Stomach (tissue), 9 donors: Measurements from ENCODE around the gene DGKD. TPM values are rescaled to one million over a fixed set of nuclear protein-coding genes. Genes with fewer than 3 reads are reported as not detected.

ENCODE experiments used
- DNase-seq, 2 donors: peaks; one replicate each; pipeline versions ENCODE4 v3.0.0 to v3.0.0-alpha.2; 2013 to 2019
- H3K27ac ChIP-seq, 5 donors: fragments of 200-600 bp in 4 of 5; sonication (generic) in 4 of 5; one replicate each; pipeline ENCODE4 v1.5.1; 2013 to 2019; ENCODE audit warnings: mild to moderate bottlenecking in 1 of 5, moderate library complexity in 1 of 5
- H3K27me3 ChIP-seq, 3 donors: fragments of 200-600 bp; sonication (generic); one replicate each; pipeline ENCODE4 v1.5.1; 2017 to 2019; ENCODE audit warnings: mixed run types in 1 of 3
- H3K36me3 ChIP-seq, 4 donors: fragments of 200-600 bp; sonication (generic); 1 replicate in 3 of 4; 2 replicates in 1 of 4; pipeline ENCODE4 v1.5.1; 2016 to 2019
- H3K4me1 ChIP-seq, 4 donors: fragments of 200-600 bp; sonication (generic); one replicate each; pipeline ENCODE4 v1.5.1; 2016 to 2019
- H3K4me3 ChIP-seq, 4 donors: fragments of 200-600 bp; sonication (generic) in 3 of 4; one replicate each; pipeline ENCODE4 v1.5.1; 2016 to 2019; ENCODE audit warnings: mild to moderate bottlenecking in 1 of 4
- H3K9me3 ChIP-seq, 4 donors: fragments of 200-600 bp; sonication (generic); one replicate each; pipeline ENCODE4 v1.5.1; 2016 to 2019
- CTCF ChIP-seq, 7 experiments: fragments of 450-650 bp in 4 of 7; fragments of 200-600 bp in 3 of 7; sonication (generic) in 3 of 7; IDR thresholded peaks; one replicate each; pipeline ENCODE4 v1.5.1; 2016 to 2019; ENCODE audit warnings: antibody characterized with exemption in 7 of 7, control low read depth in 2 of 7, mild to moderate bottlenecking in 1 of 7
- EP300 ChIP-seq: sonication (generic); formaldehyde crosslinking; IDR thresholded peaks from one replicate; pipeline ENCODE4 v1.6.1; 2017; ENCODE audit warnings: antibody characterized with exemption
- POLR2A ChIP-seq, 4 donors: fragments of 450-650 bp; IDR thresholded peaks; one replicate each; pipeline ENCODE4 v1.6.1; 2016; ENCODE audit warnings: antibody characterized with exemption in 4 of 4, control low read depth in 2 of 4, mild to moderate bottlenecking in 1 of 4, moderate library complexity in 1 of 4
- POLR2AphosphoS5 ChIP-seq, 3 donors: sonication (generic); formaldehyde crosslinking; IDR thresholded peaks; one replicate each; pipeline ENCODE4 v1.6.1; 2016; ENCODE audit warnings: antibody characterized with exemption in 3 of 3
- WGBS, 5 donors: extraction: QIAGEN DNeasy Blood & Tissue Kit in 3 of 5; methylation state at CpG; one replicate each; pipeline versions ENCODE4 v1.1.5 to v1.1.7; 2013 to 2018; 5-methylcytosine and 5-hydroxymethylcytosine counted together
- intact Hi-C: fragments of 100-400 bp; cut with DNase I; formaldehyde crosslinking; loops from one replicate; pipeline ENCODE4 v1.15.1; 2023; ENCODE audit warnings: low total_unique reads
- polyA plus RNA-seq, 3 donors: library from polyadenylated mRNA; stranded (reverse); fragments of 200-250 nt; gene quantifications; one replicate each; pipeline ENCODE4 v1.2.3, GENCODE V29; 2013
- total RNA-seq, 5 donors: library from RNA; depleted of rRNA; stranded (reverse); fragments of >200 nt; gene quantifications; one replicate each; pipeline versions ENCODE4 v1.1.0 to v1.2.3, GENCODE V29; 2014 to 2016
- donor health status: healthy with polysubstance abuse.
- donor health status: Bipolar disorder and iron deficiency.
- donor health status: healthy.

DGKD gene
- total and polyA plus RNA-seq, 8 donors, result 21.9 to 471 (median 202) TPM

- 41 to 75% (median 54%) methylated on average over 1 of the region's 1 CpG for WGBS, 5 donors
- DNase-seq, result no peak
- H3K36me3 ChIP-seq, result peaks cover 71 to 98% (median 92%) of the 10 kb centered on the region in 4 donors
Measured at GRCh38 chr2:233446121-233446520, 91.8 kb downstream of the DGKD start.

GRCh38 chr2:233446606-233447305, 92.5 kb downstream of the DGKD start:
- no peaks in the 10 kb centered on the region for H3K9me3 ChIP-seq
- no peaks in the 10 kb centered on the region for H3K27me3 ChIP-seq
- TF ChIP-seq CTCF (IDR thresholded peaks at IDR 0.05) (no peak), POLR2A (IDR thresholded peaks at IDR 0.05) (no peak), EP300 (no peak), POLR2AphosphoS5 (IDR thresholded peaks at IDR 0.05) (no peak)
- H3K4me3 ChIP-seq, result no peak overlapping the region
- no peak for DNase-seq
- peaks cover 26 to 74% (median 47%) of the 10 kb centered on the region in 4 donors for H3K4me1 ChIP-seq
- WGBS, 5 donors, result 72 to 87% (median 77%) methylated on average over 28 to 37 of the region's 37 CpGs
- H3K27ac ChIP-seq, result peak overlapping the region; percentile 1 to 81 (median 72)
- H3K36me3 ChIP-seq, result peaks cover 77 to 98% (median 93%) of the 10 kb centered on the region in 4 donors
- intact Hi-C loops, result loop anchor here (10.0 kb wide), 1 partner anchor 92 kb away; the partner anchor contains the start of gene DGKD

More at GRCh38 chr2:233446121-233446520, 91.8 kb downstream of the DGKD start:
- TF ChIP-seq EP300 (no peak), POLR2A (IDR thresholded peaks at IDR 0.05) (no peak), POLR2AphosphoS5 (IDR thresholded peaks at IDR 0.05) (no peak), CTCF (IDR thresholded peaks at IDR 0.05) (no peak)
- Histone ChIP-seq H3K27ac (peak overlapping the region; percentile 1 to 81 (median 72)), H3K4me3 (no peak overlapping the region), H3K27me3 (no peaks in the 10 kb centered on the region), H3K9me3 (no peaks in the 10 kb centered on the region), H3K4me1 (peaks cover 29 to 80% (median 50%) of the 10 kb centered on the region in 4 donors)
- intact Hi-C loops, result loop anchor here (10.0 kb wide), 1 partner anchor 91 kb away; the partner anchor contains the start of gene DGKD

- Histone ChIP-seq H3K36me3 (peaks cover 86 to 98% (median 93%) of the 10 kb centered on the region in 4 donors), H3K4me1 (peaks cover 26 to 65% (median 44%) of the 10 kb centered on the region in 4 donors), H3K27ac (peak overlapping the region; percentile 51 to 81 (median 60)), H3K9me3 (no peaks in the 10 kb centered on the region), H3K4me3 (no peak overlapping the region), H3K27me3 (no peaks in the 10 kb centered on the region)
- DNase-seq, result no peak
- intact Hi-C loops, result loop anchor here (10.0 kb wide), 1 partner anchor 93 kb away; the partner anchor contains the start of gene DGKD
- TF ChIP-seq POLR2A (IDR thresholded peaks at IDR 0.05) (no peak), CTCF (IDR thresholded peaks at IDR 0.05) (peak in 1 of 7 experiments; percentile 4)
- WGBS, 5 donors, result 72 to 93% (median 85%) methylated on average over 14 to 15 of the region's 15 CpGs
Measured at GRCh38 chr2:233447506-233448219, 93.4 kb downstream of the DGKD start.

- TF ChIP-seq POLR2A (IDR thresholded peaks at IDR 0.05), result no peak
- TF ChIP-seq CTCF (IDR thresholded peaks at IDR 0.05), result no peak
- TF ChIP-seq POLR2AphosphoS5 (IDR thresholded peaks at IDR 0.05), result no peak
- no peak for TF ChIP-seq EP300
- Histone ChIP-seq H3K4me3 (no peak overlapping the region), H3K27me3 (no peaks in the 10 kb centered on the region), H3K9me3 (no peaks in the 10 kb centered on the region), H3K4me1 (peaks cover 24 to 61% (median 40%) of the 10 kb centered on the region in 4 donors), H3K36me3 (peaks cover 91 to 98% (median 95%) of the 10 kb centered on the region in 4 donors), H3K27ac (peak overlapping the region; percentile 51 to 81 (median 60))
- 33 to 72% (median 55%) methylated on average over 11 of the region's 11 CpGs for WGBS, 5 donors
- no peak for DNase-seq
- intact Hi-C loops, result loop anchor here (10.0 kb wide), 1 partner anchor 93 kb away; the partner anchor contains the start of gene DGKD
Measured at GRCh38 chr2:233448220-233448559, 93.9 kb downstream of the DGKD start.
